T-helper 1 cell treated with Interleukin-12 subunit alpha and Interleukin-12 subunit beta and Interleukin-4 antibody, amounts not matched to agents 30 μg/mL and 1 μg/mL, for 36 hours (primary cell): ENCODE data around the gene TRIOBP.

Experiments used
- H3K27ac Mint-ChIP-seq: one replicate; pipeline ENCODE4 v1.8.0; 2021; ENCODE audit warnings: mild to moderate bottlenecking, mixed read lengths
- H3K27me3 Mint-ChIP-seq: one replicate; pipeline ENCODE4 v1.8.0; 2021; ENCODE audit warnings: low read depth, mixed read lengths
- H3K36me3 Mint-ChIP-seq: one replicate; pipeline ENCODE4 v1.8.0; 2021; ENCODE audit warnings: low read depth, mixed read lengths
- H3K4me1 Mint-ChIP-seq: one replicate; pipeline ENCODE4 v1.8.0; 2021; ENCODE audit warnings: low read depth, mixed read lengths
- H3K4me3 Mint-ChIP-seq: one replicate; pipeline ENCODE4 v1.8.0; 2021; ENCODE audit warnings: mild to moderate bottlenecking, moderate library complexity, mixed read lengths
- H3K9me3 Mint-ChIP-seq: one replicate; pipeline ENCODE4 v1.8.0; 2021; ENCODE audit warnings: mixed read lengths

TRIOBP gene

GRCh38 chr22:37753746-37754145 lies 56.9 kb downstream of the TRIOBP start:
- Mint-ChIP-seq H3K9me3 (no peaks in the 10 kb centered on the region), H3K4me3 (no peak overlapping the region), H3K4me1 (peaks cover 1% of the 10 kb centered on the region), H3K27ac (no peak overlapping the region), H3K27me3 (no peaks in the 10 kb centered on the region), H3K36me3 (peaks cover 10% of the 10 kb centered on the region)

GRCh38 chr22:37757663-37758062 lies 60.8 kb downstream of the TRIOBP start:
- Mint-ChIP-seq H3K27me3 (no peaks in the 10 kb centered on the region), H3K4me3 (no peak overlapping the region), H3K27ac (no peak overlapping the region), H3K9me3 (no peaks in the 10 kb centered on the region), H3K4me1 (peaks cover 1% of the 10 kb centered on the region), H3K36me3 (peaks cover 10% of the 10 kb centered on the region)

- Mint-ChIP-seq H3K36me3 (peaks cover 8% of the 10 kb centered on the region), H3K9me3 (no peaks in the 10 kb centered on the region), H3K27me3 (no peaks in the 10 kb centered on the region), H3K27ac (no peak overlapping the region), H3K4me3 (no peak overlapping the region), H3K4me1 (peaks cover 1% of the 10 kb centered on the region)
Observed at GRCh38 chr22:37758694-37759093, 61.8 kb downstream of the TRIOBP start.

GRCh38 chr22:37759281-37759680 lies 62.4 kb downstream of the TRIOBP start:
- H3K27me3 Mint-ChIP-seq, result no peaks in the 10 kb centered on the region
- peaks cover 13% of the 10 kb centered on the region for H3K36me3 Mint-ChIP-seq
- H3K27ac Mint-ChIP-seq, result no peak overlapping the region
- H3K9me3 Mint-ChIP-seq, result no peaks in the 10 kb centered on the region
- peaks cover 1% of the 10 kb centered on the region for H3K4me1 Mint-ChIP-seq
- H3K4me3 Mint-ChIP-seq, result no peak overlapping the region

GRCh38 chr22:37760152-37760551 lies 63.3 kb downstream of the TRIOBP start:
- Mint-ChIP-seq H3K27ac (no peak overlapping the region), H3K4me3 (no peak overlapping the region), H3K9me3 (no peaks in the 10 kb centered on the region), H3K4me1 (peaks cover 1% of the 10 kb centered on the region), H3K27me3 (no peaks in the 10 kb centered on the region), H3K36me3 (peaks cover 13% of the 10 kb centered on the region)

- H3K4me3 Mint-ChIP-seq, result no peak overlapping the region
- peaks cover 1% of the 10 kb centered on the region for H3K4me1 Mint-ChIP-seq
- H3K9me3 Mint-ChIP-seq, result no peaks in the 10 kb centered on the region
- H3K27me3 Mint-ChIP-seq, result no peaks in the 10 kb centered on the region
- H3K36me3 Mint-ChIP-seq, result peaks cover 8% of the 10 kb centered on the region
- no peak overlapping the region for H3K27ac Mint-ChIP-seq
Observed at GRCh38 chr22:37762389-37762836, 65.6 kb downstream of the TRIOBP start.

GRCh38 chr22:37763012-37763411 lies 66.2 kb downstream of the TRIOBP start:
- Mint-ChIP-seq H3K36me3 (peaks cover 8% of the 10 kb centered on the region), H3K4me1 (peaks cover 1% of the 10 kb centered on the region), H3K27me3 (no peaks in the 10 kb centered on the region), H3K4me3 (no peak overlapping the region), H3K27ac (no peak overlapping the region), H3K9me3 (no peaks in the 10 kb centered on the region)

GRCh38 chr22:37763652-37764051 lies 66.8 kb downstream of the TRIOBP start:
- H3K9me3 Mint-ChIP-seq, result no peaks in the 10 kb centered on the region
- no peak overlapping the region for H3K4me3 Mint-ChIP-seq
- no peaks in the 10 kb centered on the region for H3K4me1 Mint-ChIP-seq
- H3K36me3 Mint-ChIP-seq, result peaks cover 5% of the 10 kb centered on the region
- no peak overlapping the region for H3K27ac Mint-ChIP-seq
- H3K27me3 Mint-ChIP-seq, result no peaks in the 10 kb centered on the region

GRCh38 chr22:37764622-37765021 lies 67.8 kb downstream of the TRIOBP start:
- H3K36me3 Mint-ChIP-seq, result peaks cover 5% of the 10 kb centered on the region
- H3K4me1 Mint-ChIP-seq, result no peaks in the 10 kb centered on the region
- H3K27me3 Mint-ChIP-seq, result no peaks in the 10 kb centered on the region
- no peaks in the 10 kb centered on the region for H3K9me3 Mint-ChIP-seq
- H3K4me3 Mint-ChIP-seq, result no peak overlapping the region
- H3K27ac Mint-ChIP-seq, result no peak overlapping the region

GRCh38 chr22:37765498-37765897 lies 68.7 kb downstream of the TRIOBP start:
- no peaks in the 10 kb centered on the region for H3K27me3 Mint-ChIP-seq
- H3K9me3 Mint-ChIP-seq, result no peaks in the 10 kb centered on the region
- H3K4me1 Mint-ChIP-seq, result no peaks in the 10 kb centered on the region
- H3K4me3 Mint-ChIP-seq, result no peak overlapping the region
- peaks cover 5% of the 10 kb centered on the region for H3K36me3 Mint-ChIP-seq
- no peak overlapping the region for H3K27ac Mint-ChIP-seq

GRCh38 chr22:37765953-37766576 lies 69.2 kb downstream of the TRIOBP start:
- no peaks in the 10 kb centered on the region for H3K27me3 Mint-ChIP-seq
- H3K4me3 Mint-ChIP-seq, result no peak overlapping the region
- no peak overlapping the region for H3K27ac Mint-ChIP-seq
- H3K4me1 Mint-ChIP-seq, result no peaks in the 10 kb centered on the region
- H3K9me3 Mint-ChIP-seq, result no peaks in the 10 kb centered on the region
- H3K36me3 Mint-ChIP-seq, result peaks cover 5% of the 10 kb centered on the region

- Mint-ChIP-seq H3K4me3 (no peak overlapping the region), H3K27me3 (no peaks in the 10 kb centered on the region), H3K9me3 (no peaks in the 10 kb centered on the region), H3K36me3 (peaks cover 11% of the 10 kb centered on the region), H3K27ac (no peak overlapping the region), H3K4me1 (no peaks in the 10 kb centered on the region)
Observed at GRCh38 chr22:37768273-37768672, 71.4 kb downstream of the TRIOBP start.

GRCh38 chr22:37769056-37769455 lies 72.2 kb downstream of the TRIOBP start:
- H3K36me3 Mint-ChIP-seq, result peaks cover 7% of the 10 kb centered on the region
- H3K27me3 Mint-ChIP-seq, result no peaks in the 10 kb centered on the region
- no peaks in the 10 kb centered on the region for H3K4me1 Mint-ChIP-seq
- no peak overlapping the region for H3K4me3 Mint-ChIP-seq
- H3K9me3 Mint-ChIP-seq, result no peaks in the 10 kb centered on the region
- H3K27ac Mint-ChIP-seq, result no peak overlapping the region

GRCh38 chr22:37771081-37771480 lies 74.2 kb downstream of the TRIOBP start:
- no peak overlapping the region for H3K27ac Mint-ChIP-seq
- no peak overlapping the region for H3K4me3 Mint-ChIP-seq
- H3K36me3 Mint-ChIP-seq, result peaks cover 5% of the 10 kb centered on the region
- H3K9me3 Mint-ChIP-seq, result no peaks in the 10 kb centered on the region
- no peaks in the 10 kb centered on the region for H3K27me3 Mint-ChIP-seq
- H3K4me1 Mint-ChIP-seq, result no peaks in the 10 kb centered on the region

GRCh38 chr22:37771702-37772427 lies 75.0 kb downstream of the TRIOBP start:
- Mint-ChIP-seq H3K36me3 (peaks cover 5% of the 10 kb centered on the region), H3K27ac (no peak overlapping the region), H3K4me3 (no peak overlapping the region), H3K27me3 (no peaks in the 10 kb centered on the region), H3K9me3 (no peaks in the 10 kb centered on the region), H3K4me1 (no peaks in the 10 kb centered on the region)
